Duodenal mucosa (tissue), 2 donors: ENCODE measurements around the gene SSBP3.

Source experiments
- H3K27ac ChIP-seq: one replicate; pipeline ENCODE4 v1.7.0; 2013; ENCODE audit warnings: low read depth, low read length
- H3K27me3 ChIP-seq, 2 donors: one replicate each; pipeline ENCODE4 v1.7.0; 2013; ENCODE audit warnings: low read length in 2 of 2, control low read depth in 1 of 2; ENCODE audit not compliant: insufficient read depth in 2 of 2, control insufficient read depth in 1 of 2
- H3K36me3 ChIP-seq, 2 donors: one replicate each; pipeline ENCODE4 v1.7.0; 2013; ENCODE audit warnings: low read length in 2 of 2, control low read depth in 1 of 2; ENCODE audit not compliant: insufficient read depth in 2 of 2, control insufficient read depth in 1 of 2
- H3K4me1 ChIP-seq, 2 donors: one replicate each; pipeline ENCODE4 v1.7.0; 2013; ENCODE audit warnings: low read length in 2 of 2, control low read depth in 1 of 2; ENCODE audit not compliant: insufficient read depth in 2 of 2, control insufficient read depth in 1 of 2
- H3K4me3 ChIP-seq, 2 donors: one replicate each; pipeline ENCODE4 v1.7.0; 2013; ENCODE audit warnings: low read length in 2 of 2, low read depth in 1 of 2
- H3K9ac ChIP-seq, 2 donors: one replicate each; pipeline ENCODE4 v1.7.0; 2013; ENCODE audit warnings: low read length in 2 of 2, low read depth in 1 of 2
- H3K9me3 ChIP-seq, 2 donors: one replicate each; pipeline ENCODE4 v1.7.0; 2013; ENCODE audit warnings: low read length in 2 of 2, control low read depth in 1 of 2; ENCODE audit not compliant: control insufficient read depth in 1 of 2

The SSBP3 gene

GRCh38 chr1:54273092-54273794, 133.0 kb downstream of the SSBP3 start:
- peaks cover 0 to 7% of the 10 kb centered on the region in 2 donors for H3K36me3 ChIP-seq
- no peaks in the 10 kb centered on the region for H3K27me3 ChIP-seq
- no peaks in the 10 kb centered on the region for H3K9me3 ChIP-seq
- H3K9ac ChIP-seq, result peak overlapping the region in 1 of 2 donors; percentile 9
- no peak overlapping the region for H3K4me3 ChIP-seq
- H3K4me1 ChIP-seq, result peaks cover 61 to 69% of the 10 kb centered on the region in 2 donors
- H3K27ac ChIP-seq, result peak overlapping the region; percentile 71

- H3K36me3 ChIP-seq, result peaks cover 0 to 7% of the 10 kb centered on the region in 2 donors
- H3K4me1 ChIP-seq, result peaks cover 56 to 64% of the 10 kb centered on the region in 2 donors
- H3K9me3 ChIP-seq, result no peaks in the 10 kb centered on the region
- no peak overlapping the region for H3K9ac ChIP-seq
- peak overlapping the region; percentile 20 for H3K27ac ChIP-seq
- no peak overlapping the region for H3K4me3 ChIP-seq
- H3K27me3 ChIP-seq, result no peaks in the 10 kb centered on the region
Observed at GRCh38 chr1:54272772-54273091, 133.5 kb downstream of the SSBP3 start.

- Histone ChIP-seq H3K27me3 (no peaks in the 10 kb centered on the region), H3K9me3 (no peaks in the 10 kb centered on the region), H3K27ac (no peak overlapping the region), H3K4me3 (no peak overlapping the region), H3K9ac (no peak overlapping the region), H3K36me3 (peaks cover 0 to 7% of the 10 kb centered on the region in 2 donors), H3K4me1 (peaks cover 50 to 58% of the 10 kb centered on the region in 2 donors)
Observed at GRCh38 chr1:54272134-54272533, 134.1 kb downstream of the SSBP3 start.

- H3K27ac ChIP-seq, result no peak overlapping the region
- no peak overlapping the region for H3K4me3 ChIP-seq
- no peaks in the 10 kb centered on the region for H3K27me3 ChIP-seq
- H3K36me3 ChIP-seq, result peaks cover 0 to 7% of the 10 kb centered on the region in 2 donors
- peaks cover 43 to 51% of the 10 kb centered on the region in 2 donors for H3K4me1 ChIP-seq
- H3K9ac ChIP-seq, result no peak overlapping the region
- H3K9me3 ChIP-seq, result no peaks in the 10 kb centered on the region
Observed at GRCh38 chr1:54271341-54271740, 134.9 kb downstream of the SSBP3 start.

GRCh38 chr1:54270543-54270942, 135.7 kb downstream of the SSBP3 start:
- no peak overlapping the region for H3K9ac ChIP-seq
- peaks cover 37 to 44% of the 10 kb centered on the region in 2 donors for H3K4me1 ChIP-seq
- no peaks in the 10 kb centered on the region for H3K27me3 ChIP-seq
- H3K4me3 ChIP-seq, result no peak overlapping the region
- no peak overlapping the region for H3K27ac ChIP-seq
- H3K36me3 ChIP-seq, result peaks cover 0 to 7% of the 10 kb centered on the region in 2 donors
- H3K9me3 ChIP-seq, result no peaks in the 10 kb centered on the region

GRCh38 chr1:54268762-54269297, 137.4 kb downstream of the SSBP3 start:
- H3K27me3 ChIP-seq, result no peaks in the 10 kb centered on the region
- H3K9ac ChIP-seq, result no peak overlapping the region
- no peaks in the 10 kb centered on the region for H3K9me3 ChIP-seq
- peaks cover 20 to 27% of the 10 kb centered on the region in 2 donors for H3K4me1 ChIP-seq
- H3K4me3 ChIP-seq, result no peak overlapping the region
- H3K27ac ChIP-seq, result no peak overlapping the region
- H3K36me3 ChIP-seq, result peaks cover 0 to 7% of the 10 kb centered on the region in 2 donors

- Histone ChIP-seq H3K4me3 (no peak overlapping the region), H3K9me3 (no peaks in the 10 kb centered on the region), H3K36me3 (peaks cover 0 to 7% of the 10 kb centered on the region in 2 donors), H3K9ac (no peak overlapping the region), H3K4me1 (peaks cover 20 to 24% of the 10 kb centered on the region in 2 donors), H3K27me3 (no peaks in the 10 kb centered on the region), H3K27ac (no peak overlapping the region)
Observed at GRCh38 chr1:54267815-54268761, 138.1 kb downstream of the SSBP3 start.

GRCh38 chr1:54266908-54267307, 139.3 kb downstream of the SSBP3 start:
- no peak overlapping the region for H3K9ac ChIP-seq
- H3K9me3 ChIP-seq, result no peaks in the 10 kb centered on the region
- no peak overlapping the region for H3K4me3 ChIP-seq
- no peaks in the 10 kb centered on the region for H3K27me3 ChIP-seq
- H3K4me1 ChIP-seq, result peaks cover 15 to 21% of the 10 kb centered on the region in 2 donors
- peaks cover 0 to 7% of the 10 kb centered on the region in 2 donors for H3K36me3 ChIP-seq
- no peak overlapping the region for H3K27ac ChIP-seq

GRCh38 chr1:54266195-54266594, 140.0 kb downstream of the SSBP3 start:
- Histone ChIP-seq H3K9ac (no peak overlapping the region), H3K9me3 (no peaks in the 10 kb centered on the region), H3K4me1 (peaks cover 19 to 21% of the 10 kb centered on the region in 2 donors), H3K27ac (no peak overlapping the region), H3K27me3 (no peaks in the 10 kb centered on the region), H3K36me3 (peaks cover 0 to 4% of the 10 kb centered on the region in 2 donors), H3K4me3 (no peak overlapping the region)

GRCh38 chr1:54265659-54266058, 140.5 kb downstream of the SSBP3 start:
- Histone ChIP-seq H3K9me3 (no peaks in the 10 kb centered on the region), H3K4me3 (no peak overlapping the region), H3K27ac (no peak overlapping the region), H3K4me1 (peaks cover 23 to 24% of the 10 kb centered on the region in 2 donors), H3K27me3 (no peaks in the 10 kb centered on the region), H3K9ac (no peak overlapping the region), H3K36me3 (peaks cover 0 to 4% of the 10 kb centered on the region in 2 donors)
